AG10803 (cell line): ENCODE measurements around the gene DFFB.

ENCODE experiments used
- DNase-seq: peaks from one replicate; pipeline ENCODE4 v3.0.0; 2010; ENCODE audit warnings: low read depth
- H3K4me3 ChIP-seq: 2 replicates; pipeline ENCODE4 v1.5.1; 2011; ENCODE audit warnings: mild to moderate bottlenecking, low read length, control low read depth
- TF ChIP-seq, protein P1 (sequence below): conservative IDR thresholded peaks from 2 replicates; pipeline ENCODE4 v1.5.1; 2011; ENCODE audit warnings: mild to moderate bottlenecking, low read length, control low read depth, inconsistent platforms

Gene DFFB

GRCh38 chr1:3821447-3821846 lies 35.8 kb upstream of the DFFB start:
- no peak overlapping the region for H3K4me3 ChIP-seq
- TF ChIP-seq, protein P1, sequence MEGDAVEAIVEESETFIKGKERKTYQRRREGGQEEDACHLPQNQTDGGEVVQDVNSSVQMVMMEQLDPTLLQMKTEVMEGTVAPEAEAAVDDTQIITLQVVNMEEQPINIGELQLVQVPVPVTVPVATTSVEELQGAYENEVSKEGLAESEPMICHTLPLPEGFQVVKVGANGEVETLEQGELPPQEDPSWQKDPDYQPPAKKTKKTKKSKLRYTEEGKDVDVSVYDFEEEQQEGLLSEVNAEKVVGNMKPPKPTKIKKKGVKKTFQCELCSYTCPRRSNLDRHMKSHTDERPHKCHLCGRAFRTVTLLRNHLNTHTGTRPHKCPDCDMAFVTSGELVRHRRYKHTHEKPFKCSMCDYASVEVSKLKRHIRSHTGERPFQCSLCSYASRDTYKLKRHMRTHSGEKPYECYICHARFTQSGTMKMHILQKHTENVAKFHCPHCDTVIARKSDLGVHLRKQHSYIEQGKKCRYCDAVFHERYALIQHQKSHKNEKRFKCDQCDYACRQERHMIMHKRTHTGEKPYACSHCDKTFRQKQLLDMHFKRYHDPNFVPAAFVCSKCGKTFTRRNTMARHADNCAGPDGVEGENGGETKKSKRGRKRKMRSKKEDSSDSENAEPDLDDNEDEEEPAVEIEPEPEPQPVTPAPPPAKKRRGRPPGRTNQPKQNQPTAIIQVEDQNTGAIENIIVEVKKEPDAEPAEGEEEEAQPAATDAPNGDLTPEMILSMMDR: no peak
- no peak for DNase-seq

GRCh38 chr1:3821908-3822307 lies 35.4 kb upstream of the DFFB start:
- TF ChIP-seq, protein P1: no peak
- H3K4me3 ChIP-seq: no peak overlapping the region
- DNase-seq: no peak

- no peak for DNase-seq
- TF ChIP-seq, protein P1: no peak
- H3K4me3 ChIP-seq: no peak overlapping the region
These were observed 34.9 kb upstream of the DFFB start for GRCh38 chr1:3822421-3822820.

DNA sequence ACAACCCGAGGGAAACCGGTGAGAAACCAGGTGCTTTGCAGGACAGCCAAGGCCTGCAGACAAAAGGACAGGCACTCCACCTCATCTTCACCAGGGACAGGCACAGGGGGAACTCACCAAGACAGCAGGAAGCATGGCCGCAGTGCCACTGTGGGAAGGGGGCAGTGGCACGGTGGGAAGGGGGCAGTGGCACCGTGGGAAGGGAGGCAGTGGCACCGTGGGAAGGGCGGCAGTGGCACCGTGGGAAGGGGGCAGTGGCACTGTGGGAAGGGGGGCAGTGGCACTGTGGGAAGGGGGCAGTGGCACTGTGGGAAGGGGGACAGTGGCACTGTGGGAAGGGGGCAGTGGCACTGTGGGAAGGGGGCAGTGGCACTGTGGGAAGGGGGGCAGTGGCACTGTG lies 32.6 kb upstream of the DFFB start:
- no peak for DNase-seq
- no peak overlapping the region for H3K4me3 ChIP-seq
- TF ChIP-seq, protein P1: no peak

DNA sequence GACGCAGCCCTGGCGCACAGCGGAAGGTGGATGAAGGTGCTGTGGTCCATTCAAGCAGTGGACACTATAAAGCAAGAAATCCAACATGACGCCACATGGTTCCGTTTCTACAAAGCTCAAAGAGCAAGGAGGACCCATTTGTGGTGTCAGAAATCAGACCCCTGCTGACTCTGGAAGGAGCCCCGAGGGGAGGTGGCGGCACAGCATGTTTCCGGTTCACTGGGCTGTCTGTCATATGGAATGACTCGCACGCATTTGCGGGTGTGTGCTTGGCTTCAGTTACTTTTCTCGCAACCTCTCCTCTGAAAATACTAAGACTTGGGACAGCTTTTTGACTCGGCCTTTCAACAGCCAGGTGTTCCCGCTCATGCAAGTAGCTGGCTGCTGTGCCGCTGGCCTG lies 31.9 kb upstream of the DFFB start:
- no peak for DNase-seq
- TF ChIP-seq, protein P1: no peak
- H3K4me3 ChIP-seq: no peak overlapping the region

DNA sequence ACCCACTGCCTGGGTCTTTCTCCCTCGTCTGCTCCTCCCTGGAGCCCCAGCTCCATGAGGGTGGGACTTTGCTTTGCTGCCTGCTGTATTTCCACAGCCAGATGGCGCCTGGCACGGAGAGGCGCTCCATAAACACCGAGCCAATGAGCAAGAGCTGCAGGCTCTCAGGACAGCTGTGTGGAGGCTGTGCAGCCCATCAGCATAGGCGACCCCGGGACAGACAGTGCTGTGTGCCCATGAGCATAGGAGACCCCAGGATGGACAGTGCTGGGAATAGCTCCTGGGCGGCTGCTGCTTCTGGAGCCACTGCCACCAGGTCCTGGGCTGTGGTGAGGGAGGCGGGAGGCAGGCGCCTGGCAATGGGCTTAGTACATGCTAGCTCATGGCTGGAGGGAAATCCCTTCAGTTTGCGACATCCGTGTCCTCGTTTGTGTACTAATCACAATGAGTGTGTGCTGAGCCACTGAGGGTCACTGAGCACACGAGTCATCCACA lies 29.4 kb upstream of the DFFB start:
- TF ChIP-seq, protein P1: no peak
- no peak overlapping the region for H3K4me3 ChIP-seq
- DNase-seq: no peak

- H3K4me3 ChIP-seq: no peak overlapping the region
- no peak for DNase-seq
- TF ChIP-seq, protein P1: no peak
These were observed 28.9 kb upstream of the DFFB start for GRCh38 chr1:3828391-3828790.
